ENCODE measurements around the gene SCCPDH. TPM values are rescaled to one million over a fixed set of nuclear protein-coding genes. Genes with fewer than 3 reads are reported as not detected.
A peak's percentile ranks its signal among the peaks of the same experiment; 100 is the strongest.
"Not testable (repeated sequence)": the region's sequence is repeated elsewhere in the genome, so short reads cannot be mapped to it uniquely, and the experiment has no call there.

SCCPDH gene, protein sequence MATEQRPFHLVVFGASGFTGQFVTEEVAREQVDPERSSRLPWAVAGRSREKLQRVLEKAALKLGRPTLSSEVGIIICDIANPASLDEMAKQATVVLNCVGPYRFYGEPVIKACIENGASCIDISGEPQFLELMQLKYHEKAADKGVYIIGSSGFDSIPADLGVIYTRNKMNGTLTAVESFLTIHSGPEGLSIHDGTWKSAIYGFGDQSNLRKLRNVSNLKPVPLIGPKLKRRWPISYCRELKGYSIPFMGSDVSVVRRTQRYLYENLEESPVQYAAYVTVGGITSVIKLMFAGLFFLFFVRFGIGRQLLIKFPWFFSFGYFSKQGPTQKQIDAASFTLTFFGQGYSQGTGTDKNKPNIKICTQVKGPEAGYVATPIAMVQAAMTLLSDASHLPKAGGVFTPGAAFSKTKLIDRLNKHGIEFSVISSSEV
- total RNA-seq: 52.8 and 58.3 TPM in 2 replicates

GRCh38 chr1:246724016-246724730 is at the start of gene SCCPDH:
TSS of gene SCCPDH (plus strand) at chr1:246724409. CDS start at chr1:246724423, 14 bp downstream.
- peak; percentile 86 for DNase-seq

DNA sequence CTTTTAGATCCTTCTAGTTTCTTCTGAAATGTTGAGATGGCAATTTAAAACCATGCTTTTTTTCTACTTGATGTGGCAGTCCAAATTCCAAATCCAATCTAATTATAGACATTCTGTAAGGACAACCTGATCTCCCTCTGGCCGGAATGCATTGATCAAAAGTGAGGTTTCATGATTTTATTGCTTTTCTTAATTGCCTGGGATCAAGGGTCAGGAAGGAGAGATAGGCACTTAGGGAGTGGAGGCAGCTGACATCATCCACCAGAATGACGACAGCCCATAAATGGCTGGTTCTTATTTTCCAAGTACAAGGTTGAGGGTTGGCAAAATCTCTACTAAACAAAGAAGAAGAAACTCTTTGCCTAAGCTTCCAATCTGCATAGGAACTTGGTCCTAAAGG is 46.4 kb upstream of the SCCPDH start:
- DNase-seq: no peak

GRCh38 chr1:246678816-246679793 is 45.1 kb upstream of the SCCPDH start:
- no peak for DNase-seq

DNA sequence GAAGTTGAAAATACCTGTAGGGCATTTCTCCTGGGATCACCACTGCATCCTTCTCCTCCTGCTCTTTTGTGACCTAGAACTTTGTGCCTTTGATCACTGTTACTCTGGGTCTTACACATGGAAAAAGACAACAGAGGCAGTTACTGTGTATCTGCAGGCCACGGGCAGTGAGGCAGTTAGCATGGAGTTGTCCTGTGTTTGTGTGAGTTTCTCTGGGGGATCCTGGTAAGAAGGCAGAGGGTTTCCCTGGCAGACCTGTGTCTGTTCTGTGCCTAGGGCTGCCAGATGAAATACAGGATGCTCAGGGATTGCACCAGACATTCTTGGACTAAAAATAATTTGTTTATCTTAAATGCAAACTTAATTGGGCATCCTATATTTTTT is 44.4 kb upstream of the SCCPDH start:
- no peak for DNase-seq

DNA sequence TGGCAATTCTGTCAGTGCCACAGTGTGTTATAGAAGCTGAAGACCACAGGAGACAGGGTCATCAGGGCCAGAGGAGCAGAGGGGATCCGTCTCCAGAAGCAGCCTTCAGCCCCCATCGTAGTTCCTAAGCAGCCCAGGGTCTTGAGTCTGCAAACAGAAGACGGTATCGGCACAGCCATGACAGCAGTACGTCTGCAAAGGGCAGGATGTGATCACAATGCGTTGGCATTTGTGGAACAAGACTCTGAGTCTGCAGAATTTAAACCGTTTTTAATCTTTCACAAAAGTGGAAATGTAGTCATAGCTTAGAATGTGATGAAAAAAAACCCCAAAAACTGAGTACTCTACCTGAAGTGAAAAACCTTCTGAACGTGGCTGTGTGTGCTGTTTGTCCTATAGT is 44.0 kb upstream of the SCCPDH start:
- peak; percentile 53 for DNase-seq

- no peak for DNase-seq
These were observed 43.5 kb upstream of the SCCPDH start for GRCh38 chr1:246680696-246681130.

DNA sequence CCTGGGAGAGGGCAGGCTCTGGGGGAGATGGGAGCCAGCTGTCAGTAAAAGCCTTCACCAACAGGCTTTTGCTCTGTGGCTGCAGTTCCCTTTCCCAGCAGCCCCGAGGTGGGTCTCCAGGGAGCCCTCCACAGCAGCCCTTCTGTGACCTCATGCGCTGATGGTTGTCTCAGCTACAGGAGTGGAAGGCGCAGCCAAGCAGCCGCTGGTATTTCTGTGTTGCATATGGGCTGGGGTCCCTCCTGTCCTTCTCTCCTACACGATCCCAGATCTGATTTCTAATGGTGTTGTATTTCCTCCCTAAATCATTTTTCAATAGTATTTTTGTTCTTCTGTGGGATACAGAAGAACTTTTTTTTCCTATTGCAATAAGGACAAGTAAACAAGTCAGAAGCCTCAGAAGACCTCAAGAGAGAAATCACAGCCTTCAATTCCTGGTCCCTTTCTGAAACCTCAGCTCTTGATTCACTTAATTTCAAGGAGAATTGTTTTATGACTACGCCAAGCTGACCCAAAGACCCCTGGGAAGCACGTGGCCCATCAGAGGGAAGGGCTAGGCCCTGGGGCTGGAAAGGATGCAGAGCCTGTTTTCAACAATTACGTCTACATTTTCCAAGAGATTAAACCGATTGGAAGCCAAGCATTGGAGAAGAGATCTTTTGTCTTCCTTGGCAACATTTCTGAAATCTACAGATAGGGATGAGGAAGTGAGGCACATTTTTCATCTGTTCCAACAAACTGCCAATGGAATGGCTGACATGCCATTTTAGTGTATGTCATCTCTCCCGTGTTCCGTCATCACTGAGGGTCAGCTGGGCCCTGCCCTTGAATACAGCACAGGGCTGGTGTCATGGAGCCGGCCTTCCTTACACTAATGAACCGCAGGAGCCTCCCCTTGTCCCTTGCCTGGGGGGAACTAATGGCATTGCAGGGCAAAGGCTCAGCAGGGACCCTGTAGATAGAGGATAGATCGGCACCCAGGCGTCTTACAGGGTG is 42.0 kb upstream of the SCCPDH start:
- no peak for DNase-seq

DNA sequence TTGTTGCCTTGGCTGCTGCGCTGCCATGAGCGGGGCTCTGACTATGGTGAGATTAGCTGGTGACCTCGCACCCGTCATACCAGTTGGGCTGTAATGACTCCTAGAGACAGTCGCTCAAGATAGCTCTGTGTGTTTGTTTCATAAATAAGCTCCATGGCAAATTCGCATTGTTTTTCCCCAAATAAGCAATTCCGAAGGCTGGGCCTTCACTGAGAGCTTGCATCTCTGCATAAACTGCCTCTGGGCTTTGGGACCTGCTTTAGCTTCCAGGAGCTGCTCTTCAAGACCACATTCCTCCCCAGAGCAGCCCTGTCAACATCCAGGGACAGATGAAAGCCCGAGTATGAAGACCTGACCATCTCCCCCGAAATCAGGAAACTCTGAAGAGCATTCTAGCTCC is 40.7 kb upstream of the SCCPDH start:
- DNase-seq: no peak

GRCh38 chr1:246687002-246687401 is 37.2 kb upstream of the SCCPDH start:
- no peak for DNase-seq

GRCh38 chr1:246689409-246690008 is 34.7 kb upstream of the SCCPDH start:
- DNase-seq: peak; percentile 81

DNA sequence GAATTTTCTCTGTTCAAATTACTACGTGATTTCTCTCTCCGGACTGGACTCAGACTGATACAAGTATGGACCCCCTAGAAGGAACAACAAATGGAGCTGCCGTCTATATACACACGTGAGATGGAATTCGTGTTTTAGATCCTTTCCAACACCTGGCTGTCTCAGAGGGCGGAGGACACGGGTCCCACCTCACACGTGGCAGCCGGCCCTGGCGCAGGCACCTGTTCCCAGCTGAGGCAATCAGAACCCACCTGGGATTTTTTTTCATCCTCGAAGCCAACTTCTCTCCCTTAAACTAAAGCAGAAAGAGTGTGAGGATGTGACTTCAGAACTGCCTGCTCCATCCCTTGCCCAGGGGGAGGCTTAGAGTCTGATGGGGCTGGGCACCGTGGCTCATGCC is 34.1 kb upstream of the SCCPDH start:
- no peak for DNase-seq

DNA sequence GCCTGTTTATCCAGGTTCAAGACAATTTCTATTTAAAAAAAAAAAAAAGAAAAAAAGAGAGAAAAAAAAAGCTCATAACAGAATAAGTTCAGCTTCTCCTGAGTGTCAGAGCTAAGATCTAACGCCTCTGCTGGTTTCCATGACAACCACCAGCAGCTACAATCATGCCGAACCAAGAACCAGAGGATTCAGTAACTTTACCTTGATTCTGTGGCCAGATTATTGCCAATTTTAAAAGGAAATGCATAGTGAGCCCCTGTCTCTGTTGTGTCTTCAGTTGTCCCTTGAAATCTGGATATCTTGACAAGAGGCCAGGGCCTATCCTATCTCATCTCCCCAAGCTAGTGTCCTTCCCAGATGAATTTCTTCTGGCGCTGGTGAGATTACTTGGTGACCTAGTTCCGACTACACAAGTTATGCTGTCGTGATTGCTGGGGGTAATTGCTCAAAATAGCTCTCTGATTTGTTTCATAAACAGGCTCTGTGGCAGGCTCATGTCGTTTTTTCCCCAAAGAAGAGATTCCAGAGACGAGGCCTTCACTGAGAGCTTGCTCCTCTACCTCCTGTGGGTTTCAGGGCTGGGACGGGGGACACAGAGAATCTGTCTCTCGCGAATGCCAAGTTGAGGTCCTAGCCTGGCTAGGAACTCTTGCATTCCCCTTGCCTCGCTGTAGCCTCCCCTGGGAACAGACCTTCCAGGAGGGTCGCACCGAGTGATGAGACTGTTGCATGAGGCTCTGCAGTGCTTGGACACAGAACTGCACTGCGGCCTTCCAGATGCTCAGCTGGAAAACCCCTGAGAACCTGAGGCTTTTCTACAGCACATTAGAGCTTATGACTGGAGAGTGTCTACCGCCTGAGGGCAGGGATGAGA is 32.4 kb upstream of the SCCPDH start:
- DNase-seq: no peak

GRCh38 chr1:246694213-246694895 is 29.9 kb upstream of the SCCPDH start:
- not testable (repeated sequence) for DNase-seq

- DNase-seq: no peak
These were observed 29.1 kb upstream of the SCCPDH start for GRCh38 chr1:246695136-246695535.

DNA sequence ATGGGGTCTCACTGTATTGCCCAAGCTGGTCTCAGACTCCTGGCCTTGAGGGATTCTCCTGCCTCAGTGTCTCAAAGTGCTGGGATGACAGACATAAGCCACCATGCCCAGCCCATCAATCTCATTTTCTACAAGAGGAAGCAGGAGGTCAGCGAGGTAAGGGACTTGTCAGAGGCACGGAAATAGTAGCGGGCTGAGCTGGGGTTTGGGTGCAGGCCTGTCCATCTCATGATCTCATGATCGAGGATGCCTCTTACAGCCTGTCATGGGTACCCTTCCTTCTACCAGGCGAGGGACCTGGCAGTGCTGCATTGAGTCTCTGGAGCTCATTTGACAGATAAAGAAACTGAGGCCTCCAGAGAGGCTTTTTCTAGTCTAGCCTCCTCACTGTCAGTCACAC is 28.5 kb upstream of the SCCPDH start:
- DNase-seq: no peak

DNA sequence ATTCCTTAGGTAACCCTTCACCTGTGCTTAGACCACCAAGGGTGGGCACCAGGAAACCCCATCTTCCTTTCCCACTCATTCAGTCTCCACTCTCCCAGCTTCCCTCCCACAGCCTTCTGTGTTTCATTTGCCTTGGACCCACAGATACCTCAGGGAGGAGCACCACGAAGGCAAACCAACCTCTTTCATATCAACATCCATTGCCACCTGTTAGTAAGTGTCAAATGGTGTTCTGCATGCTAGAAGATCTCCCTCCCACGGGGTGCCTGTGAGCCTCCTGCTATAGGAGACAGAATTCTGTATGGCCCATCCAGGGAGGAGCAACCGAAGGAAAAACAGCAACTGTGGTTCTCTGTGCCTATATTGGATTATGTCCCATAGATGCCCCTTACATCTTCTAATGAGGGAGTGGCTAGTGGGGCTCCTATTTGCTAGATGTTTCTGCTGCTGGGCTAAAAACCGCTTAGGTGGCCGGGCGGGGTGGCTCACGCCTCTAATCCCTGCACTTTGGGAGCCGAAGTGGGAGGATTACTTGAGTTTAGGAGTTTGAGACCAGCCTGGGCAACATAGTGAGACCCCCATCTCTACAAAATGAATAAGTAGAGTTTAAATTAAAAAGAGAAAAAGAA is 25.6 kb upstream of the SCCPDH start:
- DNase-seq: no peak

GRCh38 chr1:246699095-246699735 is 25.0 kb upstream of the SCCPDH start:
- peak; percentile 95 for DNase-seq

DNA sequence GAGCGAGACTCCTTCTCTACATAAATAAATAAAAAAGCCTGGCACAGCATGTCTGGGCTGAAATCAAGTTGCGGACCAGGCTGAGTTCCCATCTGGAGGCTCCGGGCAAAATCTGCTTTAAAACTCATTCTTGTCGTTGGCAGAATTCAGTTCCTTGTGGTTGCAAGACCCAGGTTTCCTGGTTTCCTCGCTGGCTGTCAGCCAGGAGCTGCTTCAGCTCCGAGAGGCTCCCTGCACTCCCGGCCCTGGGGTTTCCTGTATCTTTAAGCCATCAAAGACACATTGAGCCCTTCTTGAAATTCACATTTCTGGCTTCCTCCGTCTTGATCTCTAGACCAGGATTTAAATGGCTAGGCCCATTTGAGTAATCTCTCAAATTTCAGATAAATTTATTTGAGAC is 20.6 kb upstream of the SCCPDH start:
- DNase-seq: peak; percentile 27

Measured in dermis blood vessel endothelial cell (primary cell).